ENCODE measurements around the gene MCTP2. TPM values are rescaled to one million over a fixed set of nuclear protein-coding genes. Genes with fewer than 3 reads are reported as not detected.

The MCTP2 gene
- total RNA-seq, 1 experiment from 2014 or later = 1.3 TPM

GRCh38 chr15:94411285-94411684 is 179.9 kb downstream of the MCTP2 start:
- Histone ChIP-seq H3K79me2 (ENCODE audit: insufficient read depth, low read length) (no peaks in the 10 kb centered on the region), H2BK5ac (ENCODE audit: insufficient read length, low read length) (no peak overlapping the region), H2BK15ac (ENCODE audit: low read depth, low read length) (no peak overlapping the region), H3K4me1 (ENCODE audit: insufficient read depth, low read length) (no peaks in the 10 kb centered on the region; the same call in 1 of the 2 replicates), H3K9me3 (ENCODE audit: control insufficient read depth, low read depth, low read length) (no peaks in the 10 kb centered on the region), H3K9ac (ENCODE audit: extremely low read depth, insufficient read length, low read length) (no peak overlapping the region), H2BK12ac (ENCODE audit: insufficient read length, low read depth, low read length) (no peak overlapping the region), H4K8ac (replicated peaks; ENCODE audit: insufficient read length, low read depth, low read length) (no peak overlapping the region), H3K4me2 (ENCODE audit: insufficient read depth, insufficient read length, low read length) (no peak overlapping the region), H3K23ac (ENCODE audit: insufficient read length, low read depth, low read length) (no peak overlapping the region), H2BK120ac (ENCODE audit: low read depth, low read length, poor library complexity, severe bottlenecking) (no peak overlapping the region), H4K91ac (ENCODE audit: insufficient read length, low read depth, low read length) (no peak overlapping the region), H3K79me1 (ENCODE audit: insufficient read depth, low read depth, low read length, poor library complexity, severe bottlenecking) (no peaks in the 10 kb centered on the region), H2AK5ac (ENCODE audit: insufficient read length, low read length) (no peak overlapping the region), H3K14ac (ENCODE audit: insufficient read depth, low read length) (no peak overlapping the region), H3K27ac (ENCODE audit: insufficient read length, low read depth, low read length) (no peak overlapping the region), H3T11ph (ENCODE audit: low read length) (no peak overlapping the region), H4K20me1 (ENCODE audit: control insufficient read depth, insufficient read depth, insufficient read length) (no peaks in the 10 kb centered on the region), H2BK20ac (ENCODE audit: low read depth, low read length, poor library complexity, severe bottlenecking) (no peak overlapping the region), H3K27me3 (ENCODE audit: insufficient read depth, low read length) (no peaks in the 10 kb centered on the region), H3K4ac (ENCODE audit: low read depth, low read length) (no peak overlapping the region), H3K18ac (ENCODE audit: insufficient read length, low read depth, low read length) (no peak overlapping the region), H2AFZ (ENCODE audit: low read length) (no peak overlapping the region), H3K56ac (ENCODE audit: insufficient read length, low read depth, low read length) (no peak overlapping the region), H4K5ac (ENCODE audit: insufficient read length, low read depth, low read length) (no peak overlapping the region), H3K23me2 (ENCODE audit: insufficient read length, low read depth, low read length, poor library complexity, severe bottlenecking) (no peaks in the 10 kb centered on the region)
- Mint-ChIP-seq H3K4me1 (peaks cover 0 to 6% of the 10 kb centered on the region in 2 experiments; a peak in 3 of 4 replicates), H3K27ac (no peak overlapping the region), H3K36me3 (ENCODE audit: insufficient read depth in 1 of 3, low read depth in 3 of 3) (no peaks in the 10 kb centered on the region), H3K4me3 (no peak overlapping the region), H3K27me3 (ENCODE audit: low read depth) (no peaks in the 10 kb centered on the region), H3K9me3 (no peaks in the 10 kb centered on the region)
- no CpG with 5 or more reads among the region's 5 CpGs for whole genome bisulfite sequencing (ENCODE audit: extremely low coverage, insufficient read length, low lambda C conversion rate)
- no peak for DNase-seq
- TF ChIP-seq CTCF (conservative IDR thresholded peaks at IDR 0.05) = no peak

All from H9 (cell line).